GM12874 (cell line): ENCODE results near the gene CHSY1.

ENCODE experiments used
- CTCF ChIP-seq: IDR thresholded peaks from 2 replicates; pipeline ENCODE4 v1.5.1; 2011; ENCODE audit warnings: low read depth, mild to moderate bottlenecking, control low read depth, low read length, moderate library complexity; ENCODE audit not compliant: insufficient read depth

CHSY1 gene

GRCh38 chr15:101148166-101148880 lies 103.5 kb downstream of the CHSY1 start:
- TF ChIP-seq CTCF = no peak

DNA sequence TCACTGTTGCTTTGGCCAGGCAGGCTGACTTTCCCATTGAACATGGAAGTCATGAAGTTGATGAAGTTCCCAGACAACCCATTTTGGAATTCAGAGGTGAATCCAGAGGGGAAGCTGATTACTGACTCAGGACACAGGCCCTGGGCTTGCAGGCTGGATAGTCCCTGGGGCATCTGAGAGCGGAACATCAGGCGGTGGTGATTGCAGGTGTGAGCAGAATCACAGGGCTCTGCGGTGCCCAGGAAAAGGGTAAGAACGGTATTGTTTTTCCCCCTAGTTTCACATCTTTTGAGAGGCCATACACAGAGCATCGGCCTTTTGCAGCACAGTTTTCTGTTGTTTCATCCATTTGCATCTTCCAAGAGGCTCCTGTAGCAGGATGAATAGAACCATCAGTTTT lies 104.7 kb downstream of the CHSY1 start:
- no peak for TF ChIP-seq CTCF

GRCh38 chr15:101146118-101146702 lies 105.6 kb downstream of the CHSY1 start:
- no peak for TF ChIP-seq CTCF

- no peak for TF ChIP-seq CTCF
Measured at GRCh38 chr15:101145362-101145761, 106.5 kb downstream of the CHSY1 start.

- TF ChIP-seq CTCF = no peak
Measured at GRCh38 chr15:101143321-101143720, 108.5 kb downstream of the CHSY1 start.

DNA sequence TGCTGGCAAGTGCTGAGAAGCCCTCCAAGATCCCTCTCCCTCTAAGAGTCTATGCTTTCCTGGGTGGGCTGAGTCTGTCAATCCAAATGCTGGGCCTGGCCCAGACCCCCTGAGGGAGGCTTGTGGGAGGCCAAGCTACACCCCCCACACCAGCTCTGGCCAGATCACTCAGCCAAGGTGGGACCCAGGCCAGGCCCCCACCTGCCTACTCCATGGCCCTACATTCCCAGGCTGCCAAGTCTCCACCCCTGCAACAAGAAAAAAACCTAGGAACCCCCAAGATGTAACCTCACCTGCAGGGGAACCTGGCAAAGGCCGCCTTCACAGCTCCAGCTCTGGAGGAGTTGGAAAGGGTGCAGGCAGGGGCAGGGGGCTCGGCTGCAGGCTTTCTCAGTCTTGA lies 109.1 kb downstream of the CHSY1 start:
- TF ChIP-seq CTCF = no peak

DNA sequence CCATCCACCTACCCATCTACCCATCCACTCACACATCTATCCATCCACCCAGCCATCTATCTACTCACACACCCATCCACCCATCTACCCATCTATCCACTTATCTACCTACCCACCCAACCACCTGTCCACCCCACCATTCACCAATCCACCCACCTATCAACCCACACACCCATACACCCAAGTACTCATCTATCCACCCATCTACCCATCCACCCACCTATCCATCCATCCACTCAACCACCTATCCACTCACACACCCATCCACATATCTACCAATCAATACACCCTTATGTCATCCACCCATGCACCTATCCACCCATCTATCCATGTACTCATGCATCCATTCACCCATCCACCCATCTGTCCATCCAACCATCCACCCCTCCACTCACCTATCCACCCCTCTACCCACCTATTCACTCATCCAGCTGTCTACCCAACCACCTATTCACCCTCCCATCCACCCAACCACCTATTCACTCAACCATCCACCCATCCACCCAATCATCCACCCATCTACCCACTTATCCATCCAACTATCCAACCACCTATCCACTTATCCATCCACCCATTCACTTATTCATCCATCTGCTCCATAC lies 109.8 kb downstream of the CHSY1 start:
- TF ChIP-seq CTCF = no peak
